ENCODE data around the gene MEPCE. TPM values are rescaled to one million over a fixed set of nuclear protein-coding genes. Genes with fewer than 3 reads are reported as not detected.
A peak's percentile ranks its signal among the peaks of the same experiment; 100 is the strongest.

Gene MEPCE
- total and polyA plus RNA-seq, 2 of the 8 experiments (the other 6 are each of a cell fraction or from before 2014, with no cell fraction given): 22.8 to 48.8 TPM

DNA sequence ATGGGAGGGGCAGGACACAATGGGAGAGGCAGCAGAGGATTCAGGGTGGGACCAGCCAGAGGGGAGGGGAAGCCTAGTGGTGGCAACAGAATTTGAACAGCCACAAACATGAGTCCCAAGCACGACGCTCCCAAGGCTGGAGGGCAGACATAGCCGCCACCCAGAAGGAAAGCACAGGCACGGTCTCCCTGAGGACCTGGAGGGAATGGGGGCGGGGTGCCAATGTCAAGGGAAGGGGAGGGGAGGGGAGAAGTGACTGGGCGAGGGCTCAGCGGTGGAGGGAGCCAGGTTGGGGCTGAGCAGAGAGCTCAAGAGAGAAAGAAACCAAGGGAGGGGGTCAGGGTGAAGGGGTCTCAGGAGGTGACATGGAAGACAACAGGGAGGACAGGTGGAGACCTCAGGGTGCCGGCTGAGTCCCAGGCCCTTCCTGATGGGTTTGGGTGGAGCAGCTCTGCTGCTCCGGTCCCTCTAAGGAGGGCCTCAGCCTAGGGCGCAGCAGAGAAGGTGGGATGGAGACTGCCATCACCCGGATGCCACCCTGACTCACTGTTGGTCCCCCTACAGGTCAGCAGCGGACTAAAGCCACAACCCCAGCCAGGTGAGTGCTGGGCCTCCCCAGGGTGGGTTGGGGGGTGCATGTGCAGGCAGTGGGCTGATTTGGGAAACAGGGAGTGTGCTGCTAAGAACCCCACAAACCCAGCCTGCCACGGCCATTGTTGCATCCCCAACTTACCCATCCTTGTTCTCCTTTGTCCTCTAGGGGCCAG is 32.1 kb upstream of the MEPCE start:
- Histone ChIP-seq H2AK5ac (ENCODE audit: low read depth, low read length) (no peak overlapping the region), H4K91ac (replicated peaks; ENCODE audit: insufficient read length, low read length) (no peak overlapping the region), H3K23me2 (ENCODE audit: low read depth, low read length) (no peaks in the 10 kb centered on the region), H4K5ac (ENCODE audit: insufficient read length, low read depth, low read length) (no peak overlapping the region), H3K4me2 (ENCODE audit: insufficient read depth in 1 of 2, low read depth in 2 of 2, low read length in 2 of 2) (no peak overlapping the region), H2BK20ac (ENCODE audit: low read length) (peak overlapping the region; percentile 80; the same call in 1 of the 2 replicates), H4K8ac (ENCODE audit: extremely low read depth, insufficient read depth, low read length) (no peak overlapping the region), H3K4me3 (ENCODE audit: extremely low read depth in 1 of 4, insufficient read depth in 2 of 4, low read depth in 3 of 4, low read length in 4 of 4) (no peak overlapping the region), H3K27ac (ENCODE audit: low read depth, low read length) (no peak overlapping the region), H2BK5ac (ENCODE audit: low read depth, low read length) (no peak overlapping the region), H3K36me3 (ENCODE audit: control insufficient read depth in 2 of 4, insufficient read depth in 4 of 4, low read length in 3 of 4) (no peaks in the 10 kb centered on the region), H3K14ac (ENCODE audit: insufficient read length) (no peak overlapping the region), H3K9ac (replicated peaks in 1 of 4; ENCODE audit: extremely low read depth in 1 of 4, low read depth in 3 of 4, low read length in 3 of 4) (no peak overlapping the region), H3K4ac (replicated peaks; ENCODE audit: insufficient read length, low read depth, low read length) (no peak overlapping the region), H2AFZ (ENCODE audit: low read length) (peak overlapping the region; percentile 79), H3K9me3 (ENCODE audit: insufficient read depth in 2 of 2, low read depth in 1 of 2, low read length in 1 of 2) (no peaks in the 10 kb centered on the region), H3K56ac (replicated peaks; ENCODE audit: insufficient read length, low read depth, low read length) (no peak overlapping the region), H3K18ac (ENCODE audit: extremely low read depth, low read length) (no peak overlapping the region), H3K4me1 (replicated peaks in 1 of 4; ENCODE audit: control insufficient read depth in 3 of 4, insufficient read depth in 4 of 4, low read length in 3 of 4) (peaks cover 0 to 10% (median 5%) of the 10 kb centered on the region in 4 experiments; a peak in 6 of 7 replicates), H2BK12ac (ENCODE audit: low read depth, low read length) (no peak overlapping the region), H3K23ac (ENCODE audit: insufficient read length) (no peak overlapping the region), H3K79me2 (ENCODE audit: control insufficient read depth in 1 of 2, insufficient read depth in 2 of 2, low read length in 2 of 2) (no peaks in the 10 kb centered on the region), H2BK15ac (ENCODE audit: low read length) (peak overlapping the region; percentile 29; the same call in 1 of the 2 replicates), H2BK120ac (replicated peaks; ENCODE audit: low read depth, low read length) (no peak overlapping the region), H4K20me1 (replicated peaks in 1 of 2; ENCODE audit: control insufficient read depth in 1 of 2, insufficient read depth in 2 of 2, low read length in 2 of 2) (no peaks in the 10 kb centered on the region), H3K79me1 (ENCODE audit: low read depth, low read length) (no peaks in the 10 kb centered on the region), H3K27me3 (replicated peaks in 1 of 4; ENCODE audit: control insufficient read depth in 3 of 4, extremely low read depth in 1 of 4, insufficient read depth in 3 of 4, low read length in 3 of 4) (peaks cover 0 to 2% (median 0%) of the 10 kb centered on the region in 4 experiments; a peak in 1 of 7 replicates)
- ChIA-PET POLR2A (ENCODE audit: partially characterized antibody) (interaction anchor here (0.8 to 2.9 kb wide), 5 partner anchors 17 to 31 kb away, joined by 3 to 13 read pairs (median 5); partner anchors contain the start of gene ZCWPW1), CTCF (ENCODE audit: partially characterized antibody) (interaction anchor here (0.6 to 4.6 kb wide), 10 partner anchors 10 to 284 kb away, joined by 3 to 41 read pairs (median 4); no protein-coding TSS in a partner anchor)
- 86% methylated on average over 7 of the region's 13 CpGs; no CpG with 5 or more reads in 1 of the 2 experiments for WGBS, 2 experiments (ENCODE audit: extremely low coverage in 1 of 2, insufficient coverage in 1 of 2, insufficient read length in 1 of 2, insufficient replicate concordance in 2 of 2, low coverage in 1 of 2, low lambda C conversion rate in 2 of 2, missing lambda C conversion rate in 1 of 2)
- peak in 1 of 2 experiments; percentile 56 for DNase-seq (ENCODE audit: low read depth in 1 of 2, low spot score in 2 of 2)
- FAIRE-seq: no peak
- no peak for TF ChIP-seq POLR2AphosphoS5 (IDR thresholded peaks at IDR 0.05; ENCODE audit: low read depth, low read length)
- peak in 1 of 2 experiments; percentile 3; a peak in 1 of 4 replicates for TF ChIP-seq RAD21 (IDR thresholded peaks at IDR 0.05 in 1 of 2, conservative IDR thresholded peaks at IDR 0.05 in 1 of 2; ENCODE audit: low read depth in 2 of 2, low read length in 2 of 2)
- TF ChIP-seq RFX5 (IDR thresholded peaks at IDR 0.05; ENCODE audit: borderline replicate concordance, low read depth, low read length): no peak
- no peak for TF ChIP-seq SP2 (IDR thresholded peaks at IDR 0.05; ENCODE audit: low read length)
- TF ChIP-seq SP1 (IDR thresholded peaks at IDR 0.05; ENCODE audit: low read depth, low read length): no peak
- TF ChIP-seq, protein P1, sequence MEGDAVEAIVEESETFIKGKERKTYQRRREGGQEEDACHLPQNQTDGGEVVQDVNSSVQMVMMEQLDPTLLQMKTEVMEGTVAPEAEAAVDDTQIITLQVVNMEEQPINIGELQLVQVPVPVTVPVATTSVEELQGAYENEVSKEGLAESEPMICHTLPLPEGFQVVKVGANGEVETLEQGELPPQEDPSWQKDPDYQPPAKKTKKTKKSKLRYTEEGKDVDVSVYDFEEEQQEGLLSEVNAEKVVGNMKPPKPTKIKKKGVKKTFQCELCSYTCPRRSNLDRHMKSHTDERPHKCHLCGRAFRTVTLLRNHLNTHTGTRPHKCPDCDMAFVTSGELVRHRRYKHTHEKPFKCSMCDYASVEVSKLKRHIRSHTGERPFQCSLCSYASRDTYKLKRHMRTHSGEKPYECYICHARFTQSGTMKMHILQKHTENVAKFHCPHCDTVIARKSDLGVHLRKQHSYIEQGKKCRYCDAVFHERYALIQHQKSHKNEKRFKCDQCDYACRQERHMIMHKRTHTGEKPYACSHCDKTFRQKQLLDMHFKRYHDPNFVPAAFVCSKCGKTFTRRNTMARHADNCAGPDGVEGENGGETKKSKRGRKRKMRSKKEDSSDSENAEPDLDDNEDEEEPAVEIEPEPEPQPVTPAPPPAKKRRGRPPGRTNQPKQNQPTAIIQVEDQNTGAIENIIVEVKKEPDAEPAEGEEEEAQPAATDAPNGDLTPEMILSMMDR (IDR thresholded peaks at IDR 0.05; ENCODE audit: control extremely low read depth in 1 of 3, insufficient read depth in 1 of 3, low read depth in 1 of 3, low read length in 3 of 3): peak; percentile 7 to 44 (median 20); a peak in 2 of 4 replicates

Data from H1 (cell line).